Effector CD8-positive, alpha-beta T cell (primary cell): ENCODE data around the gene GRIFIN.
A peak's percentile ranks its signal among the peaks of the same experiment; 100 is the strongest.
"Not testable (repeated sequence)": the region's sequence is repeated elsewhere in the genome, so short reads cannot be mapped to it uniquely, and the experiment has no call there.

Source experiments
- DNase-seq: peaks from one replicate; lab custom pipeline; 2025; lab: John Stamatoyannopoulos, UW

Gene GRIFIN

GRCh38 chr7:2478399-2478785 lies 2.2 kb upstream of the GRIFIN start:
- DNase-seq, result no peak

- peak; percentile 22 for DNase-seq
Measured at GRCh38 chr7:2477447-2478398, 1.5 kb upstream of the GRIFIN start.

- DNase-seq, result no peak
Measured at GRCh38 chr7:2476776-2477446, 713 bp upstream of the GRIFIN start.

GRCh38 chr7:2475678-2476015 lies 551 bp downstream of the GRIFIN start:
- DNase-seq, result no peak

- DNase-seq, result no peak
Measured at GRCh38 chr7:2474813-2475677, 1.2 kb downstream of the GRIFIN start.

GRCh38 chr7:2474224-2474623 lies 2.0 kb downstream of the GRIFIN start:
- DNase-seq, result no peak

- DNase-seq, result no peak
Measured at GRCh38 chr7:2473496-2474180, 2.6 kb downstream of the GRIFIN start.

- no peak for DNase-seq
Measured at GRCh38 chr7:2472739-2473138, 3.5 kb downstream of the GRIFIN start.

- DNase-seq, result no peak
Measured at GRCh38 chr7:2471396-2471795, 4.8 kb downstream of the GRIFIN start.

GRCh38 chr7:2471022-2471329 lies 5.2 kb downstream of the GRIFIN start:
- DNase-seq, result no peak

- DNase-seq, result no peak
Measured at GRCh38 chr7:2470204-2471021, 5.8 kb downstream of the GRIFIN start.

GRCh38 chr7:2469460-2470203 lies 6.6 kb downstream of the GRIFIN start:
- not testable (repeated sequence) for DNase-seq

GRCh38 chr7:2468227-2468626 lies 8.0 kb downstream of the GRIFIN start:
- no peak for DNase-seq

GRCh38 chr7:2466675-2467074 lies 9.5 kb downstream of the GRIFIN start:
- no peak for DNase-seq

- DNase-seq, result no peak
Measured at GRCh38 chr7:2465928-2466327, 10.3 kb downstream of the GRIFIN start.

GRCh38 chr7:2462731-2463130 lies 13.5 kb downstream of the GRIFIN start:
- DNase-seq, result no peak

GRCh38 chr7:2461268-2462026 lies 14.8 kb downstream of the GRIFIN start:
- DNase-seq, result no peak

- DNase-seq, result no peak
Measured at GRCh38 chr7:2460641-2461040, 15.6 kb downstream of the GRIFIN start.

- no peak for DNase-seq
Measured at GRCh38 chr7:2460188-2460587, 16.0 kb downstream of the GRIFIN start.

- DNase-seq, result no peak
Measured at GRCh38 chr7:2459674-2460073, 16.5 kb downstream of the GRIFIN start.
